ENCODE data around the gene CCSER2.
"Not testable (repeated sequence)": the region's sequence is repeated elsewhere in the genome, so short reads cannot be mapped to it uniquely, and the experiment has no call there.

Gene CCSER2

DNA sequence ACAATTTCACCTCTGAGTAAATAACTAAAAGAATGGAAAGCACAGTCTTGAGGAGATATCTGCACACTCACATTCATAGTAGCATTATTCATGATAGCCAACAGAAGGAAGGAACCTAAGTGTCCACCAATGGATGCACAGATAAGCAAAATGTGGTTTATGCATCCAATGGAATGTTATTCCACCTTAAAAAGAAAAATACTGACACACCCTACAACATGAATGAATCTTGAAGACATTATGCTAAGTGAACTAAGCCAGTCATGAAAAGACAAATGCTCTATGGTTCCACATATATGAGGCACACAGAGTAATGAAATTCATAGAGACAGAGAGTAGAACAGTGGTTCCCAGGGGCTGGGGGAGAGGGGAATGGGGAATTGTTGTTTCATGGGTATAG lies 6.5 kb upstream of the CCSER2 start:
- no peaks in the 10 kb centered on the region for H3K27me3 ChIP-seq (ENCODE audit: insufficient read depth, low read depth, severe bottlenecking)
- H3K4me3 ChIP-seq (ENCODE audit: low read depth, low read length) = no peak overlapping the region
- H3K27ac ChIP-seq = no peak overlapping the region
- no peaks in the 10 kb centered on the region for H3K36me3 ChIP-seq
- TF ChIP-seq, protein P1, sequence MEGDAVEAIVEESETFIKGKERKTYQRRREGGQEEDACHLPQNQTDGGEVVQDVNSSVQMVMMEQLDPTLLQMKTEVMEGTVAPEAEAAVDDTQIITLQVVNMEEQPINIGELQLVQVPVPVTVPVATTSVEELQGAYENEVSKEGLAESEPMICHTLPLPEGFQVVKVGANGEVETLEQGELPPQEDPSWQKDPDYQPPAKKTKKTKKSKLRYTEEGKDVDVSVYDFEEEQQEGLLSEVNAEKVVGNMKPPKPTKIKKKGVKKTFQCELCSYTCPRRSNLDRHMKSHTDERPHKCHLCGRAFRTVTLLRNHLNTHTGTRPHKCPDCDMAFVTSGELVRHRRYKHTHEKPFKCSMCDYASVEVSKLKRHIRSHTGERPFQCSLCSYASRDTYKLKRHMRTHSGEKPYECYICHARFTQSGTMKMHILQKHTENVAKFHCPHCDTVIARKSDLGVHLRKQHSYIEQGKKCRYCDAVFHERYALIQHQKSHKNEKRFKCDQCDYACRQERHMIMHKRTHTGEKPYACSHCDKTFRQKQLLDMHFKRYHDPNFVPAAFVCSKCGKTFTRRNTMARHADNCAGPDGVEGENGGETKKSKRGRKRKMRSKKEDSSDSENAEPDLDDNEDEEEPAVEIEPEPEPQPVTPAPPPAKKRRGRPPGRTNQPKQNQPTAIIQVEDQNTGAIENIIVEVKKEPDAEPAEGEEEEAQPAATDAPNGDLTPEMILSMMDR (IDR thresholded peaks at IDR 0.05; ENCODE audit: low read depth, low read length) = no peak
- DNase-seq = no peak
- H3K9me3 ChIP-seq (ENCODE audit: severe bottlenecking) = no peaks in the 10 kb centered on the region

DNA sequence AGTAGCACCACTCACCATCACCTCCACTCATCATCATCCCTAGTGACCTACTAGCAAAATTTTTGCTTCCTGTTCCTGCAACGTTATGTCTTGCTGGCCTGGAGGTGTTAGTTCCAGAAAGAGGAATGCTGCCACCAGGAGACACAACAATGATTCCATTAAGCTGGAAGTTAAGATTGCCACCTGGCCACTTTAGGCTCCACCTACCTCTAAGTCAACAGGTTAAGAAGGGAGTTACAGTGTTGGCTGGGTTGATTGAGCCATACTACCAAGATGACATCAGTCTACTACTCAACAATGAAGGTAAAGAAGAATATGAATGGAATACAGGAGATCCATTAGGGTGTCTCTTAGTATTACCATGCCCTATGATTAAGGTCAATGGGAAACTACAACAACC lies 4.8 kb upstream of the CCSER2 start:
- not testable (repeated sequence) for DNase-seq; H3K9me3 ChIP-seq (ENCODE audit: severe bottlenecking); H3K4me3 ChIP-seq (ENCODE audit: low read depth, low read length); H3K36me3 ChIP-seq; H3K27me3 ChIP-seq (ENCODE audit: insufficient read depth, low read depth, severe bottlenecking); H3K27ac ChIP-seq

DNA sequence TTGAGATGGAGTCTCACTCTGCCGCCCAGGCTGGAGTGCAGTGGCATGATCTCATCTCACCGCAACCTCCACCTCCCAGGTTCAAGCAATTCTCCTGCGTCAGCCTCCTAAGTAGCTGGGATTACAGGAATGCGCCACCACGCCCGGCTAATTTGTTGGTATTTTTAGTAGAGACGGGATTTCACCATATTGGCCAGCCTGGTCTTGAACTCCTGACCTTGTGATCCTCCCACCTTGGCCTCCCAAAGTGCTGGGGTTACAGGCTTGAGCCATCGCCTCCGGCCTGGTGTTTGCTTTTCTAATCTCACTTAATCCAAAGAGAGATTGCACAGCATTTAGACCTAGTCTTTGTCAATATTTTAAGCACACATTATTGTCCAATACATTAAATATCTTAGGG lies 1.4 kb upstream of the CCSER2 start:
- not testable (repeated sequence) for H3K36me3 ChIP-seq; DNase-seq; H3K9me3 ChIP-seq (ENCODE audit: severe bottlenecking); H3K4me3 ChIP-seq (ENCODE audit: low read depth, low read length); H3K27me3 ChIP-seq (ENCODE audit: insufficient read depth, low read depth, severe bottlenecking); H3K27ac ChIP-seq

- Histone ChIP-seq H3K4me3 (ENCODE audit: low read depth, low read length) (peak overlapping the region; percentile 77), H3K36me3 (no peaks in the 10 kb centered on the region), H3K27me3 (ENCODE audit: insufficient read depth, low read depth, severe bottlenecking) (no peaks in the 10 kb centered on the region), H3K9me3 (ENCODE audit: severe bottlenecking) (no peaks in the 10 kb centered on the region), H3K27ac (peak overlapping the region; percentile 92)
- peak; percentile 57 for DNase-seq
- TF ChIP-seq, protein P1 (IDR thresholded peaks at IDR 0.05; ENCODE audit: low read depth, low read length) = no peak
Observed at GRCh38 chr10:84329196-84329611, 815 bp downstream of the CCSER2 start.

DNA sequence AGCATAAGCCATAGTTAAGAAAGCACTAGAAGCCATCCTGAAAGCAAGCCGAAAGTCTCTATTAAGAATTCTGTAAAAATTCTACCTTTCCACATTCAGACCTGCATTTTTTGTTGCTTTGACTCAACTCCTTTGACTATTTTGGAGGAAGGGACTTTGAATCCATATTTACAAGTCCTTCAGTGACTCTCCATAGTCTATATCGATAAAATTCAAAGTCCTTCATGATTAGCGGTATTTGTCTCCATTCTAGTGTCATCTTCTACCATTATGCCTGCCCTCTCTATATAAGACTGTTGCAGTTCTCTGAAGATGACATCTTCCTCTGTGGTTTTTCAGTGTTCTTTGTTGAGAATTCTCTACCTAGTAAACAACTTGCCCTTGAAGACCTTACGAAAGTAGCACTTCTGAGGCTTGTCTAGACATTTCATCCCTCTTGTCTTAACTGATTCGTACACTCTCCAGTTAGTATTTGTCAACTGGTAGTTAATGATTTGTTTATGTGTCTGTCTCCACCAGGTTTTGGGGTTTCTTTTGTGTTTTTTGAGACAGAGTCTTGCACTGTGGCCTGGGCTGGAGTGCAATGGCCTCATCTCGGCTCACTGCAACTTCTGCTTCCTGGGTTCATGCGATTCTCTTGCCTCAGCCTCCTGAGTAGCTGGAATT lies 1.7 kb downstream of the CCSER2 start:
- no peak for DNase-seq
- no peaks in the 10 kb centered on the region for H3K27me3 ChIP-seq (ENCODE audit: insufficient read depth, low read depth, severe bottlenecking)
- no peaks in the 10 kb centered on the region for H3K36me3 ChIP-seq
- TF ChIP-seq, protein P1 (IDR thresholded peaks at IDR 0.05; ENCODE audit: low read depth, low read length) = no peak
- no peaks in the 10 kb centered on the region for H3K9me3 ChIP-seq (ENCODE audit: severe bottlenecking)
- H3K4me3 ChIP-seq (ENCODE audit: low read depth, low read length) = no peak overlapping the region
- no peak overlapping the region; the same call in 1 of the 2 replicates for H3K27ac ChIP-seq

DNA sequence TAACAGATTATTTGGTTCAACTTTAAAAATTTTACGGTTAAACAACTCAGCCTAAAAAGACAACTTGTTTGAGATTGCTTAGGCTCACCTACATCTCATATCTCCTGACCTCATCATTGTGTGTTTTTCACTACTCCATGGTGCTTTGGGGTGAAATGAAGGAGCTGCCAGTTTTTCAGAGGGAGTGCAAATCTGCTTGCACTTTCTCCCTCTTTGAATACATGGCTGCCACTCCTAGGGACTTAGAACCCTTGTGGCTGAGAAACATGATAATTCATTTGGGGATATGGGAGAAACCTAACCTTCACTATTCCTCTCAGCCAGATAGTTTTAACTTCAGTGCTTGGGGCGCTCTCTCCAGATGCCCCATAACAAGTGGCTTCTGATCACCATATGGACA lies 2.7 kb downstream of the CCSER2 start:
- TF ChIP-seq, protein P1 (IDR thresholded peaks at IDR 0.05; ENCODE audit: low read depth, low read length) = no peak
- Histone ChIP-seq H3K27ac (no peak overlapping the region), H3K9me3 (ENCODE audit: severe bottlenecking) (no peaks in the 10 kb centered on the region), H3K4me3 (ENCODE audit: low read depth, low read length) (no peak overlapping the region), H3K36me3 (no peaks in the 10 kb centered on the region; the same call in 1 of the 2 replicates), H3K27me3 (ENCODE audit: insufficient read depth, low read depth, severe bottlenecking) (no peaks in the 10 kb centered on the region)
- no peak for DNase-seq

- no peak overlapping the region for H3K27ac ChIP-seq
- no peak overlapping the region for H3K4me3 ChIP-seq (ENCODE audit: low read depth, low read length)
- DNase-seq = no peak
- H3K9me3 ChIP-seq (ENCODE audit: severe bottlenecking) = no peaks in the 10 kb centered on the region
- TF ChIP-seq, protein P1 (IDR thresholded peaks at IDR 0.05; ENCODE audit: low read depth, low read length) = no peak
- no peaks in the 10 kb centered on the region; the same call in 1 of the 2 replicates for H3K36me3 ChIP-seq
- H3K27me3 ChIP-seq (ENCODE audit: insufficient read depth, low read depth, severe bottlenecking) = no peaks in the 10 kb centered on the region
Observed at GRCh38 chr10:84333864-84334451, 5.6 kb downstream of the CCSER2 start.

All from WERI-Rb-1 (cell line).